Measurements from ENCODE around the gene TYSND1. TPM values are rescaled to one million over a fixed set of nuclear protein-coding genes. Genes with fewer than 3 reads are reported as not detected.
A peak's percentile ranks its signal among the peaks of the same experiment; 100 is the strongest.

TYSND1 gene, protein sequence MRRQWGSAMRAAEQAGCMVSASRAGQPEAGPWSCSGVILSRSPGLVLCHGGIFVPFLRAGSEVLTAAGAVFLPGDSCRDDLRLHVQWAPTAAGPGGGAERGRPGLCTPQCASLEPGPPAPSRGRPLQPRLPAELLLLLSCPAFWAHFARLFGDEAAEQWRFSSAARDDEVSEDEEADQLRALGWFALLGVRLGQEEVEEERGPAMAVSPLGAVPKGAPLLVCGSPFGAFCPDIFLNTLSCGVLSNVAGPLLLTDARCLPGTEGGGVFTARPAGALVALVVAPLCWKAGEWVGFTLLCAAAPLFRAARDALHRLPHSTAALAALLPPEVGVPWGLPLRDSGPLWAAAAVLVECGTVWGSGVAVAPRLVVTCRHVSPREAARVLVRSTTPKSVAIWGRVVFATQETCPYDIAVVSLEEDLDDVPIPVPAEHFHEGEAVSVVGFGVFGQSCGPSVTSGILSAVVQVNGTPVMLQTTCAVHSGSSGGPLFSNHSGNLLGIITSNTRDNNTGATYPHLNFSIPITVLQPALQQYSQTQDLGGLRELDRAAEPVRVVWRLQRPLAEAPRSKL
- 10 to 100 TPM; 13.1 to 23.8 TPM for total RNA-seq

DNA sequence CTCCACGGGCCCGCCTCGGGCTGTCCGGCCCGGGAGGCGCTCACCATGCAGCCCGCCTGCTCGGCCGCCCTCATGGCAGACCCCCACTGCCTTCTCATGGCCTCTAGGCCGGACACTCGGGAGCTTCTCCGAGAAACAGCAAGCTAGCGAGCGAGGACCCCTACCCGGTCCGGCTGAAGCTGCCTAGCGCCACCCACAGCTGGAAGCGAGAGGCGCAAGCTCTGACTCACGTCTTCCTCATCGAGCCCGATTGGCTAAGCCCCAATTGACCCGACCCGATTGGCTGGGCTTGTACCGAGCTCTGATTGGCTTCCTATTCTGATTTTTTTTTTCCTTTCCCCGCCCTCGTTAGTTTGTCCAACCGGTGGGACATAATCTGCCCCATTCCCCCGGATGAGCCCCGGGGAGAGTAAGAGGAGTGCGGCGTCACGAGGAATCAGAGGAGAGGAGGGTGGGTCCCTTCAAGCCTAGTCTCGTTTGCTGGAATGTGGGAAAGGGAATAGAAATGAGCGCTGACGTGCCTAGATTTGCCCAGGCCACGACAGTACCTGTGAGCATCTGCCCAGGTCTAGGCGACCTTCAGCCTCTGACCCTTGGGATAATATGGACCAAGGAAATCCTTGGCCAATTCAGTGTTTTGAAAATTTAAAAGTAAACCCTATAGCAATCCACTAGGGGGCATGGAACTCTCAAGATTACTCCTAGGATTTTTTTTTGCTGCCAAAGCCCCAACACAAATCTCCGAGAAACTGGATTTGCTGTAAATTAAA is at the start of gene TYSND1:
TYSND1 (minus strand) TSS at position 212 of the 770 bp plus-strand sequence; CDS start at position 98, 114 bp downstream.
- peaks cover 10% of the 10 kb centered on the region for H3K4me1 ChIP-seq
- TF ChIP-seq, protein P1, sequence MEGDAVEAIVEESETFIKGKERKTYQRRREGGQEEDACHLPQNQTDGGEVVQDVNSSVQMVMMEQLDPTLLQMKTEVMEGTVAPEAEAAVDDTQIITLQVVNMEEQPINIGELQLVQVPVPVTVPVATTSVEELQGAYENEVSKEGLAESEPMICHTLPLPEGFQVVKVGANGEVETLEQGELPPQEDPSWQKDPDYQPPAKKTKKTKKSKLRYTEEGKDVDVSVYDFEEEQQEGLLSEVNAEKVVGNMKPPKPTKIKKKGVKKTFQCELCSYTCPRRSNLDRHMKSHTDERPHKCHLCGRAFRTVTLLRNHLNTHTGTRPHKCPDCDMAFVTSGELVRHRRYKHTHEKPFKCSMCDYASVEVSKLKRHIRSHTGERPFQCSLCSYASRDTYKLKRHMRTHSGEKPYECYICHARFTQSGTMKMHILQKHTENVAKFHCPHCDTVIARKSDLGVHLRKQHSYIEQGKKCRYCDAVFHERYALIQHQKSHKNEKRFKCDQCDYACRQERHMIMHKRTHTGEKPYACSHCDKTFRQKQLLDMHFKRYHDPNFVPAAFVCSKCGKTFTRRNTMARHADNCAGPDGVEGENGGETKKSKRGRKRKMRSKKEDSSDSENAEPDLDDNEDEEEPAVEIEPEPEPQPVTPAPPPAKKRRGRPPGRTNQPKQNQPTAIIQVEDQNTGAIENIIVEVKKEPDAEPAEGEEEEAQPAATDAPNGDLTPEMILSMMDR (IDR thresholded peaks at IDR 0.05), result peak; percentile 74
- H3K27ac ChIP-seq, result peak within 1 kb of the TSS; percentile 86
- intact Hi-C loops (cut with DNase I), result loop anchor here (2.0 kb wide), 1 partner anchor 30 kb away; no protein-coding TSS in a partner anchor
- peak; percentile 99 for DNase-seq
- H3K4me3 ChIP-seq, result peak within 1 kb of the TSS; percentile 56
- no peaks in the 10 kb centered on the region for H3K9me3 ChIP-seq
- H3K27me3 ChIP-seq, result no peaks in the 10 kb centered on the region
- H3K9ac ChIP-seq (ENCODE audit: low read depth in 2 of 2, low read length in 2 of 2), result peak within 1 kb of the TSS; percentile 90
- no peaks in the 10 kb centered on the region for H3K36me3 ChIP-seq

DNA sequence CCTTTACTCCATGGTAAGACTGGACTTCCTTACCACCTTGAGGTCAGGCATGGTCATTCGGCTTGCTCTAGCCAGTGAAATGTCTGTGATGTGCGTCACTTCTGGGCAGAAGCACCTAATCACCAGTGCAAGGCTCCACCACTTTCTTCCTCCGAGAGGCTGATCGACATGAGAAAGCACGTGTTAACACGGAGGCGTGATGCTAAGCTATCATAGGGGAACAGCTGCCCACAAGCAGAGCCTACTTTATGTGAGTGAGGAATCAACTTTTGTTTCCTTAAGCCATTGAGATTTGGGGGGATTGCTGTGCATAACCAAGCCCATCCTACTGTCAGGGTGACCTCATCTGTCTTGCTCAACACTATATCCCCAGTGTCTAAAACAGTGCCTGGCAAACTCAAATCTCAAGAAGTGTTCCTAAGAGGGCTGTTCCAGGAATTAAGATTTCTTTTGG is 46.9 kb upstream of the TYSND1 start:
- Histone ChIP-seq H3K36me3 (no peaks in the 10 kb centered on the region), H3K27ac (no peak overlapping the region)

DNA sequence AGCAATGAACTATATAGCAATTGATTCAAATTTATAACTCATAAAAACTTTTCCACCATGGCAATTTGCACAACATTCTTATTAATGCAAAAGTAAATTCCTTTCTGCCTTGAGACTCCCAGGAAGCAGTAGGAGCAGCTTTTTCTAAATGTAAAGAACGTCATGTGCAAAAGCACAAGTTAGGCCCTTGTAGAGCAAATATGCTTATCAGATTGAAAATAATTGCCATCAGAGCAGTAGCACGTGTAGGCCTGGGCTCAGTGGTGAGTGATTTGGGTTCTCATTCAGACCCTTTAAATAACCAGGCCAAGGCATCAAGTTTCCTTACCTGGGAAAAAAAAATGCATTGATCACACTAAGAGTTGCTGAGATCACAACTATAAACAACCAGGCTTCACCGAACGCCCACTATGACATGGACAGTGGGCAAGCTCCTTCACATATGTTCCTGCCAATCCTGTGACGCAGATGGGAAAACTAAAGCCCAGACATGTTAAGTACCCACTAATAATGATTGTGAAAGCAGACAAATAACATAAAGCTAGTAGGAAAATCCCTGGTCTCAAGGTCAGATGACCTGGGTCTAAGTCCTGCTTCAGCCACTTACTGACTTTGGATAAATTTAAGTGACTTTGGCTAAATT is 45.9 kb upstream of the TYSND1 start:
- no peak for DNase-seq
- intact Hi-C loops (cut with DNase I), result no loop called here
- Histone ChIP-seq H3K9me3 (no peaks in the 10 kb centered on the region), H3K27me3 (no peaks in the 10 kb centered on the region), H3K36me3 (no peaks in the 10 kb centered on the region), H3K9ac (ENCODE audit: low read depth in 2 of 2, low read length in 2 of 2) (no peak overlapping the region), H3K27ac (no peak overlapping the region), H3K4me3 (no peak overlapping the region), H3K4me1 (no peaks in the 10 kb centered on the region)
- TF ChIP-seq, protein P1 (IDR thresholded peaks at IDR 0.05), result no peak

More for the DNA sequence above, 46.9 kb upstream of the TYSND1 start:
- intact Hi-C loops (cut with DNase I), result no loop called here
- Histone ChIP-seq H3K9me3 (no peaks in the 10 kb centered on the region), H3K4me3 (no peak overlapping the region), H3K4me1 (no peaks in the 10 kb centered on the region), H3K27me3 (no peaks in the 10 kb centered on the region), H3K9ac (ENCODE audit: low read depth in 2 of 2, low read length in 2 of 2) (no peak overlapping the region)
- TF ChIP-seq, protein P1 (IDR thresholded peaks at IDR 0.05), result no peak
- DNase-seq, result no peak

DNA sequence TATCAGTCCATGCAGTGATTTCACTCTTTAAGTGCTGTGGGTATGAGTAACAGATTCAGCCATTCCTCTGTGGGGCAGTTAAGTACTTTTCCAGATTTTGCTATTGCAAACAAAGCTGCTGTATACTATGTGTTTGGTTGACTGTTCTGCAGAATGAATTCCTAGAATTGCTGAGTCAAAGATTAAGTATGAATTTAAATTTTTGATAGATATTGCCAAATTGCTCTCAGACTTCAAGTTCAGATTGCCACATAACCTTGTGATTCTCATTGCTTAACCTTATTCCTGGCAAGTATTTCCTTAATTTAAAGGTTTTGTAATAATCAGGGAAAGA is 45.4 kb upstream of the TYSND1 start:
- Histone ChIP-seq H3K27ac (no peak overlapping the region), H3K9ac (ENCODE audit: low read depth in 2 of 2, low read length in 2 of 2) (no peak overlapping the region), H3K4me1 (no peaks in the 10 kb centered on the region), H3K4me3 (no peak overlapping the region), H3K9me3 (no peaks in the 10 kb centered on the region), H3K36me3 (no peaks in the 10 kb centered on the region), H3K27me3 (no peaks in the 10 kb centered on the region)
- TF ChIP-seq, protein P1 (IDR thresholded peaks at IDR 0.05), result no peak
- no peak for DNase-seq
- intact Hi-C loops (cut with DNase I), result no loop called here
